ENCODE results near the gene CHURC1.

The CHURC1 gene

GRCh38 chr14:64938972-64939816, 24.9 kb downstream of the CHURC1 start:
- no peak for DNase-seq (ENCODE audit: low read depth in 2 of 2)

DNA sequence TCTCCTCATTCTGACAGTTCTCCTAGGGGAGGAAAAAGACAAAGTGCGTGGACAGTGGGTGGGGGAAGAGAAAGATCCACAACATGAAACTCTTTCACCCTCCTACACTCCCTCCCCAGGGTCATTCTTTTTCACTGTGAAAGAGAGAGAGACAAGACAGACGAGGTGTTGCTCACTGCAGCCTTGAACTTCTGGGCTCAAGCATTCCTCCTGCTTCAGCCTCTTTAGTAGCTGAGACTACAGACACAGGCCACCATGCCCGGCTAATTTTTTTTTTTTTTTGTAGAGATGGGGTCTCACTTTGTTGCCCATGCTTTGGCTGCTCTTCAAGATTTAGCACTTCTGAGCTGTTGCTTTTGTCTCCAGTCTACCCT, 25.5 kb downstream of the CHURC1 start:
- DNase-seq (ENCODE audit: low read depth in 2 of 2): no peak

DNA sequence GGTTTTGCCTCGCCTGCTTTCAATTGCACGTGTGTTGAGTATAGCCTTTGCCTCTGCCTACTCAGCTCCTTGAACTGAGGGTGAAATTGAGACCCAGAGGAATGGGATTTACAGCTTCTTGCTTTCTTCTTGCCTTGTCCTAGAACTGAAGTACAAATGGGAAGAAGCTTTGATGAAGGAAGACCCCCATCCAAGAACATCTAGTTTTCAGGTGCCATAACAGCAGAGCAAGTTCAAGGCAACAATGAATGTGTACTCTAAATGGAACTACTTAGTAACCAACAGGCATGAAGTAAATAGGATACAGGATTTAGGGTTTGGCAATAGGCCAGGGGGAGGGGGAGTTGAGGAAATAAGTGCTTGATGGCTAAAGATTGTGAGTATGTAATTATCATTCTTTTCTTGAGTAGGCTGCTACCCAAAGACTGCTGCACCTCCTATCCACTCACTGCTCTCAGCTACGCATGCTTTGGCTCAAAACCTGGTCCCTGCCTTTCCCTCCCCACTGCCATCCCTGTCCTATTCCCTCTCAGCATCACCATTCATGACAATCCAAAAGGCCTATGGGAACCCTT, 26.2 kb downstream of the CHURC1 start:
- no peak for DNase-seq (ENCODE audit: low read depth in 2 of 2)

DNA sequence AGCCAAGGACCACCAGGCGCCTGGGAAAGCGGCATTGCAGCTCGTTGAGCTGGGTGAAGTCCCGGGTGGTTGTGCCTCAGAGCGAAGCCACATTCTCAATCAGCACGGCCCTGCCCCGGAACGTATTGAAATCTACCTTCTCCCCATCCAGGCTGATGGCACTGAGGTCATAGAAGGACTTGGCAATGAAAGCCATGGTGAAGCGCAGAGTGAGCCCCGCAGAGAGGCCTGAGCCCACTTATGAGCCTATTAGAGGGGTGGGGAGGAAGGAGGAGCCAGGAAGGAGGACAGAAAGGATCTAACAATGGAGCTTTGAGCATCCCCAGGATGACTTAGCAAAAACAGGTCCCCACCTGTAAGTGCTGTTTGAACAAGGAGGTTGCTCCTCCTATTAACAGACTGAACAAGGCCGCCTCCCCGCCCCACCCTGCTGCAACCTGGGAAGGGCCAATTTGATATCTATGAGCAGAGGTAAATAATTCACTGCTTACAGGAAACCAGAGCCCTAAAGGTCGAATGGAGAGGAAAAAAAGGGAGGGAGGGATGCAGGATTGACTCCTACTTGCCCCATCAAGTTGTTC, 28.4 kb downstream of the CHURC1 start, which contains the start of gene GPX2:
GPX2 (minus strand) TSS at position 215 of the 581 bp plus-strand sequence; CDS start at position 196, 19 bp downstream.
- no peak for DNase-seq (ENCODE audit: low read depth in 2 of 2)

DNA sequence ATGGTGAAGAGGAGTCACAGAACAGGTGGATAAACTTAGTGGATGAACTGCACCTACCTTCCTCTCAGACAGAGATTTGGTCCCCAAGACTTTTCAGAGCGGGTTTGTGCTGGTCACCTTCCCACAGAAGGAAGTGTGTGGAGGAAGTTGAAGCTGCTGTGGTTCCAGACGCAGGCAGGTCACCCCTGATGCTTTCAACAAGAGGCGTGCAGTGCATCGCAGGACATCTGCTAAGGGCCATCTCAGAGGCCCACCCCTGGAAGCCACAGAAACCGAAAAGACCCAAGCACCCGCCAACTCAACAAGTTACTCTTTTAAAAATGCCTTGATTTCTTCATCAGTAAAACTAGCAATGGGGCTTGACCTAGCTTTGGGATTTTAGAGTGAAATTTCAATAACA, 29.3 kb downstream of the CHURC1 start:
- no peak for DNase-seq (ENCODE audit: low read depth in 2 of 2)

GRCh38 chr14:64944041-64944440, 29.8 kb downstream of the CHURC1 start:
- no peak for DNase-seq (ENCODE audit: low read depth in 2 of 2)

- no peak for DNase-seq (ENCODE audit: low read depth in 2 of 2)
Measured at GRCh38 chr14:64944861-64945260, 30.6 kb downstream of the CHURC1 start.

DNA sequence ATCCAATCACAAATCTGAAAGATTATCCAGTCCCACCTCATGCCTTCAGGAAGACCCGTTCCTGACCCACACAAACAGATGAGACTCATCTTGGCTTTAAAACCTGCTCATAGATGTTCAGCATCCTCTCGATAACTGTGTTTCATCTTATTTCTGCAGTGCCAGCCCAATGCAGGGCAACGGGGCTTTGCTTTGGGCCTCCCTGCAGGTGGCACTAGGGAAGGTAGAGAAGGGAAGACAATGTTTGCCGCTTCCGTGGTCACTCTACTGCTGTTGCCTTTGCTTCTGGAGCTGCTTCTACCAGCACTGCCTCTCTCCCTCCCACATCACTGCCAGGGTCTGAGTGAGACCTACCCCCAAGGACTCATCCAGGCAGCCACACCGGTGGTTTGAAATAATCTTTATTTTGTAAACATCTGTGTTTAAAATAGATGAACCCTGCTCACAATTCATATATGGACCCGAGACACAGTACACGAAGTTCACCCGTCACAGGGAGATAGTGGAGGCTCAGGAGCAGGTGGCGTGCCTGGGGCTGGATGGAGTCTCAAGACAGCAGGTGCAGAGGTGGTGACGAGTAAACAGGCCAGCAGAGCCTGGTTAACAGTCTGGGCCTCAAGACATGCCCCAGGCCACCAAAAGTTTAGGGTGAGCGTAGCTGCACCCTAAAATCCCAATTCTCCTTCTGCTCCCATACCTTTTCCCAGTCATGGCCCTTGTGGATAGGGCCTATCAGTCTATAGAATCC, 31.4 kb downstream of the CHURC1 start:
- no peak for DNase-seq (ENCODE audit: low read depth in 2 of 2)

DNA sequence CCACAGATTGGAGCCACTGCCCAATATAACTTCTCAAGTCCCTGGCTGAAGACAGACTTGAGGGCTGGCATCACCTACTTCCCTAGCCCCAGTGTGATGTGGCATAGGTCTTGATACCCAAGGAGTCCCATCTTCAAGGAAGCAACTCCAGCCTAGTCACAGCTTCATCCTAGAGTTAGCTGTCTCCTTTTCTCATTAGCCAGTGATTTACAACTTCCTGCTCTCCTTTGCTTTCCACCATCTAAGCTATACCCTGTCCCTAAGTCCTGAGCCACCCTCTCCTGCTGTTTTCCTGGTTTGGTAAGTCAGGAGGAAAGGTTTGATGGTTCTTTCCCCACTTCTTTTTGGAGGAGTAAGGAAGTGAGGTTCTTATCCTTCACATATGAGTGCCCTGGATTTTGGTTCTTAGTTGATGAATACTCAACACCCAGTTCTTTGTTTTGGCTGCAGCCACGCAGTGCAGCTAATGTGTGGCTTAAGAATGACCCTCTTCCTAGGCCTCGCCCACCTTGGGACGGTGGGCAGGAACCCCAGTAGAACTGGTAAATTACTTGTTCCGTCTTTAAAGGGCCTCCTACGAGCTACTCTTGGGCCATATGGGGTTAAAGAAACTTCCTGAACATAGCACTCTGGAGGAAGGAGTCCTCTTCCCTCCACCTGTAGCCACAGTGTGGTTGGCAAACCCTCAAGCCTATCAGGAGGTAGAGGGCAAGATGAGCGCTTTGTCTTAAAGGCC, 32.2 kb downstream of the CHURC1 start:
- no peak for DNase-seq (ENCODE audit: low read depth in 2 of 2)

DNA sequence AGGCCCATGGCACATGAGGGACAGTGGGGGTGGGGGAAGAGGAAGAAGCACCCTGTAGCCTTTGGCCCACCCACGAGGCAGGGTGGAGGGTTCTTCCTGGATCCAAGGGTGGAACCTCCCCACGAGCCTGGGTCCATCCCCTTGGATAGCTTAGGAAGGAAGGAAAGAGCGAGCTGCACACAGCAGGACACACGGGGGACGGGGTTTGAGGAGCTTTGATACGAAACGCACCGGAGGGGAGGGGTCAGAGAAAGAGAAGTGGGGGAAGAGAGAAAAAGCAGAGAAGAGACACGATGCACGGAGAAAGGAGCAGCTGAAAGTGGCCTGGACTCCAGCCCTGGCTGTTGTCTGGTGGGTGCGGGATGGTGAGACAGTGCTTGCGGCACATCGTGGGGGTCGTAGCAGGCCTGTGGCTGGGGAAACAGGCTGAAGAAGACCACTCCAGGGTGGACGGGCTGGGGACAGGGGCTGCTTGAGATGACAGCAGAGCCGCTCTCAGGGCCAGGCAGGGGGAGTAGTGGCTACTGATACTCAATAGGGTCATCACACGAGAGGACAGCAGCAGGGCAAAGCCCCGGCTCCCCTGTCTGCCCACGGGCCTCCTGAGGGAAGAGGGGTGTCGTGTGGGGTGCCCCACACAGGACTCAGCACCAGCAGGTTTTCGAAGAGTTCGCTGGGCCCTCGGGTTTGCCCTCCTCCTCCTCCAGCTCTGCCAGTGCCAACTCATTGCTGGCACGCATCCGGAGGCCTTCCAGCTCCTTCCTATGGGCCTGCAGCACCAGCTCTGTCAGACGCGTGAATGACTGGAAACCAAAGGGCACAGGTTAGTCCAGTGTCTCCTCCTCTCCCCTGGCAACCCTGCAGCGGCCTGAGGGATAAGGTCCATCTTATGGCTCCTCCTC, 33.7 kb downstream of the CHURC1 start:
- no peak for DNase-seq (ENCODE audit: low read depth in 2 of 2)

GRCh38 chr14:64948612-64949210, 34.5 kb downstream of the CHURC1 start:
- no peak for DNase-seq (ENCODE audit: low read depth in 2 of 2)

DNA sequence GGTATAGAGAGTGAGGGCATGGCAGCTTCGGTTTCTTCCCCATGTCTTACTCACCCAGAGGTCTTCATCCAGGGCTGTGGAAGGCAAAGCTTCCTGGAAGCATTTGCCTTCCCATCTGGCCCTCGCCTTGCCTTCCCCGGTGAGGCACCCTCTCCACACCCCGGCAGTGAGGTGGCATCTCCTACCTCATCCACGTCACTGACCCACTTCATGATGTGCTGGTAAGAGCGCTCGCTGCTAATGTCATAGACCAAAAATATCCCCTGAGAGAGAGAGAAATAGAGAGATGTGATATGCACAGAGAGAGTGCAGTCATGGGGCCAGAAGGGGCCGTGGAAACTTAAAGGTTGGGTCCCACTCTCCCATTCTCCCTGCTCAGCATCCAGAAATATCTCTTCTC, 36.6 kb downstream of the CHURC1 start:
- no peak for DNase-seq (ENCODE audit: low read depth in 2 of 2)

DNA sequence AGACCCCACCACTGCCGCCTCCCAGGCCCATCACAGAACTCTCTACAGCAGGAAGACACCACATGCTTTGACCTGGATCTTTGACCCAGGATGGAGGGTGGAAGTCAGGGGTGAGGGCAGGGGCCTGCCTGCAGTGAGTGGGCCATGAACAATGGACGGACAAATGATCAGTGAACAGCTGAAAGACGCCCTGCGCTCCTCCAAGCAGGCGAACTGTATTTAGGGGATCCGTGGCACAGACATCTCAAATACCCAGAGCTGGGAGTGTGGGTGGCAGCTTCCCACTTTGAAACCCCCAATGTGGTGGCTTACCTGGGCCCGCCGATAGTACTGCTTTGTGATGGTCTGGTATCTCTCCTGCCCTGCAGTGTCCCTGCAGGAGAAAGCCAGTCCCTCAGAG, 37.0 kb downstream of the CHURC1 start:
- no peak for DNase-seq (ENCODE audit: low read depth in 2 of 2)

- no peak for DNase-seq (ENCODE audit: low read depth in 2 of 2)
Measured at GRCh38 chr14:64951724-64952123, 37.5 kb downstream of the CHURC1 start.

GRCh38 chr14:64952598-64953309, 38.5 kb downstream of the CHURC1 start:
- no peak for DNase-seq (ENCODE audit: low read depth in 2 of 2)

DNA sequence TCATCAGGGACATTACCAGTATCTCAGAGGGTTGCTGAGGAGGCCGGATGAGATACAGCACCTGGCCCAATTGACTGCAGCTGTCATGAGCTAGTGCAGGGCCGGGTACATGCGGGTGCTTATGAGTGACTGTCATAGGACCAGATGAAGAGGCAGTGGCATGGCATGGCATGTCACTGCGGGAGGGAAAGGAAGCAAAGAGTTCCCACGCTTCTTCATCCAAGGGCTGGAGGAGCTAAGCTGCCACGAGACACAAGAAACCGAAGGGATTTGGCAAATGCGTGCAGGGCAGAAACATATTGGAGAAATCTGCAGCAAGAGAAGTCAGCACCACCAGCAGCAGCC, 39.0 kb downstream of the CHURC1 start:
- no peak for DNase-seq (ENCODE audit: low read depth in 2 of 2)

DNA sequence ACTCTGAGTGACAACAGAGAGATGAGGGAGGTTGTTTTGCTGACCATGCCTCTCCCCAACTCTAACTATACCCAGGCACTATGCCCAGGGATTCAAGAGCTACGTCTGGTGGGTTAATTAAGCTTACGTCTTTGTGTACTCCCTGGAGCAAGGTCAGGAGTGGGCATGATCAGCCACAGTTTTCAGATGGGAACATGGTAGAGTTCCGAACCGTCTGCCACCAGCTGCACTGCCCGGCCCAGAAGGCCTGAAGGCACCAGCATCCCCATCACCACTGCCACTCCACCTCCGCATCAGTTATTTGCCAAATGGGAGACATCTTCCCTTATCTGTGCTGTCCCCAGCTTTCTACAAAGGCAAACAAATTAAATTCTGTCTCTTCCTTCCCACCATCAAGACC, 39.4 kb downstream of the CHURC1 start:
- DNase-seq (ENCODE audit: low read depth in 2 of 2): no peak

DNA sequence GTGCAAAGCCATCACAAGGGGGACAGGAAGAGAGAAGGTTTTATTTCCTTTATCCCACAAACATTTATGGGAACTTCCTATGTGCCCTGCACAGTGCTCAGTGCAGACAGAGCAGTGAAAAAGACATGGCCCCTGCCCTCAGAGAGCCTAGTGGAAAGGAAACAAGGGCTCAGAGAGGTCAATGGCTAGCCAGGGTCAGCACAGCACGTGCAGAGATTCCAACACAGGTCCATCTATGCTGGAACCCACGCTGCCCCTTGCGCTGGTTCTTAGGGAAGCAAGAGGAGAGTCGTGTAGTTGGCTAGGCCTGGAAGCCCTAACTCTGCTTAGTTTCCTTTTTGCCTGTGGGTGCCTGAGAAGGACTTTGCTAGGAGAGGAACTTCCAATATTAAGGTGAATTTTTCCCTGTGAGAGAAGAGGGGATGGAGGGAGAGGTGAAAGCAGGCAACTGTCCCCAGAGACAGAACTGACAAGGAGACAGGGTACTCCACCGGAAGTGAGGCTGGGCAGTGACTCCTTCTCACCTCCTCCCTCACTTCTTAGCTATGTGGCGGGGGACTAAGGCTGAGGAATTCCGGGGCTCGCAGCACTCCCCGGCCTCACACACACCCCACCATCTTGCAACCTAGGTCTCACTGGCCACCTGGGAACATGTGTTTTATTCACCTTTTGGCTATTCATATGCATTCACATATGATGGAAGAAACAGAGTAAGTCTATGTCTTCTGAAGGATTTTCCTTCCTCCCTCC, 40.4 kb downstream of the CHURC1 start:
- no peak for DNase-seq (ENCODE audit: low read depth in 2 of 2)

- DNase-seq (ENCODE audit: low read depth in 2 of 2): no peak
Measured at GRCh38 chr14:64955297-64955696, 41.0 kb downstream of the CHURC1 start.

Data from stimulated activated CD8-positive, alpha-beta memory T cell treated with anti-CD3 and anti-CD28 coated beads, Interleukin-2, amount 100 ng/mL, for 48 hours (primary cell).